ENCODE measurements around the gene TASP1. TPM values are rescaled to one million over a fixed set of nuclear protein-coding genes. Genes with fewer than 3 reads are reported as not detected.

The TASP1 gene
- total and polyA plus RNA-seq, 10 donors: 6.3 to 21.5 (median 15.5) TPM

DNA sequence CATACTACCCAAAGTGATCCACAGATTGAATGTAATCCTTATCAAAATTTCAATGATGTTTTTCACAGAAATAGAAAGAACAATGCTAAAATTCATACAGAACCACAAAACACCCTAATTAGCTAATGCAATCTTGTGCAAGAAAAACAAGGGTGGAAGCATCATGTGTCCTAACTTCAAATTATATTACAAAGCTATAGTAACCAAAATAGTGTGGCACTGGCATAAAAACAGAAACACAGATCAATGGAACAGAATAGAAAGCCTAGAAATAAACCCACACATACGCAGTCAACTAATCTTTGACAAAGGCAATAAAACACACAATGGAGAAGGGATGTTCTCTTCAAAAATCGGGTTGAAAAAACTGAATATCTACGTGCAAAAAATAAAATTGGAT lies 131.1 kb downstream of the TASP1 start:
- WGBS, 5 donors: 62 to 66% (median 63%) methylated on average over 3 of the region's 3 CpGs
- H3K4me1 ChIP-seq: no peaks in the 10 kb centered on the region
- no peak overlapping the region for H3K27ac ChIP-seq
- H3K27me3 ChIP-seq (replicated peaks in 1 of 7): no peaks in the 10 kb centered on the region
- H3K4me3 ChIP-seq: no peak overlapping the region
- H3K9me3 ChIP-seq: peaks cover 12 to 84% (median 58%) of the 10 kb centered on the region in 8 donors
- DNase-seq: no peak
- intact Hi-C loops (cut with DNase I; ENCODE audit: low total_unique reads): no loop called here
- TF ChIP-seq POLR2AphosphoS5 (IDR thresholded peaks at IDR 0.05) (no peak), POLR2A (IDR thresholded peaks at IDR 0.05) (no peak), CTCF (IDR thresholded peaks at IDR 0.05 in 8 of 11, conservative IDR thresholded peaks at IDR 0.05 in 3 of 11) (no peak)
- peaks cover 0 to 34% (median 5%) of the 10 kb centered on the region in 6 donors for H3K36me3 ChIP-seq

DNA sequence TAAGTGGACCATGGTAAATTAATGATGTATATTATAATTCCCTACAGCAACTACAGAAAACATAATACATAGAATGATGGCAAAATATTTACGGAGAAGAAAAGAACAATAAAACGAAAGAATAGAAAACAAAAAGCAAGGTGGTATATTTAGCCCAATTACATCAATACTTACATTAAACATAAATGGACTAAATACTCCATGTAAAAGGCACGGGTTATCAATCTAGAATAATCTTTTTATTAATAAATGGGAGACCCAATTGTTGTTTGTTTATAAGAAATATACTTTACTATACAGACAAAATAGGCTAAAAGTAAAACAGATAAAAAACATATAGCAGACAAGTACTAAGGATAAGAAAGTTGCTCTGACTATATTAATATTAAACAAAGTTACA lies 137.2 kb downstream of the TASP1 start:
- Histone ChIP-seq H3K9me3 (peaks cover 24 to 91% (median 77%) of the 10 kb centered on the region in 8 donors), H3K4me1 (no peaks in the 10 kb centered on the region), H3K36me3 (peaks cover 3 to 63% (median 12%) of the 10 kb centered on the region in 6 donors), H3K4me3 (no peak overlapping the region), H3K27me3 (replicated peaks in 1 of 7) (no peaks in the 10 kb centered on the region), H3K27ac (no peak overlapping the region)
- no peak for TF ChIP-seq POLR2AphosphoS5 (IDR thresholded peaks at IDR 0.05)
- no peak for TF ChIP-seq POLR2A (IDR thresholded peaks at IDR 0.05)
- no peak for TF ChIP-seq CTCF (IDR thresholded peaks at IDR 0.05 in 8 of 11, conservative IDR thresholded peaks at IDR 0.05 in 3 of 11)
- whole genome bisulfite sequencing, 5 donors: 94 to 98% (median 95%) methylated on average over 3 of the region's 3 CpGs
- intact Hi-C loops (cut with DNase I; ENCODE audit: low total_unique reads): no loop called here
- DNase-seq: no peak

- peaks cover 0 to 7% (median 0%) of the 10 kb centered on the region in 6 donors for H3K4me1 ChIP-seq
- no peak overlapping the region for H3K27ac ChIP-seq
- TF ChIP-seq POLR2AphosphoS5 (IDR thresholded peaks at IDR 0.05) (no peak), CTCF (IDR thresholded peaks at IDR 0.05 in 8 of 11, conservative IDR thresholded peaks at IDR 0.05 in 3 of 11) (no peak), POLR2A (IDR thresholded peaks at IDR 0.05) (no peak)
- no peak overlapping the region for H3K4me3 ChIP-seq
- H3K27me3 ChIP-seq (replicated peaks in 1 of 7): no peaks in the 10 kb centered on the region
- H3K9me3 ChIP-seq: peaks cover 0 to 19% (median 12%) of the 10 kb centered on the region in 8 donors
- intact Hi-C loops (cut with DNase I; ENCODE audit: low total_unique reads): no loop called here
- DNase-seq: no peak
- peaks cover 0 to 12% (median 0%) of the 10 kb centered on the region in 6 donors for H3K36me3 ChIP-seq
Measured at GRCh38 chr20:13494019-13494418, 144.7 kb downstream of the TASP1 start.

DNA sequence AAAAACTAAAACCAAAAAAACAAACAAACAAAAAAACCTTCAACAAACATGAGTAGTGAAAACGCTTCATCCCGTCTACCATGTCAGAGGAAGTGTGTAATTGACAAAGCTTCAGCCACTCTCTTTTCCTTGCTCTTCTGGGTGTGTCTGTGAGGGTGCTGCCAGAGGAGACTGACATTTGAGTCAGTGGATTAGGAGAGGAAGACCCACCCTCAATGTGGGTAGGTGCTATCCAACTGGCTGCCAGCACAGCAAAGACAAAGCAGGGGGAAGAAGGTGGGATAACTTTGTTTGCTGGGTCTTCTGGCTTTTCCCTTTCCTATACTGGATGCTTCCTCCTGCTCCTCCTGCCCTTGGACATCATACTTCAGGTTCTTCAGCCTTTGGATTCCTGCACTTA lies 145.6 kb downstream of the TASP1 start:
- peaks cover 0 to 9% (median 0%) of the 10 kb centered on the region in 6 donors for H3K36me3 ChIP-seq
- DNase-seq: no peak
- peaks cover 0 to 11% (median 9%) of the 10 kb centered on the region in 8 donors for H3K9me3 ChIP-seq
- no peak overlapping the region for H3K27ac ChIP-seq
- no peaks in the 10 kb centered on the region for H3K27me3 ChIP-seq (replicated peaks in 1 of 7)
- WGBS, 5 donors: 41 to 72% (median 63%) methylated on average over 2 of the region's 2 CpGs
- TF ChIP-seq CTCF (IDR thresholded peaks at IDR 0.05 in 8 of 11, conservative IDR thresholded peaks at IDR 0.05 in 3 of 11) (no peak), POLR2AphosphoS5 (IDR thresholded peaks at IDR 0.05) (no peak)
- H3K4me1 ChIP-seq: peaks cover 0 to 7% (median 0%) of the 10 kb centered on the region in 6 donors
- intact Hi-C loops (cut with DNase I; ENCODE audit: low total_unique reads): no loop called here
- H3K4me3 ChIP-seq: no peak overlapping the region

All from spleen (tissue), 11 donors.